Ascending aorta (tissue), 2 donors: Measurements from ENCODE around the gene TMEM213. TPM values are rescaled to one million over a fixed set of nuclear protein-coding genes. Genes with fewer than 3 reads are reported as not detected.

Experiments used
- DNase-seq, 2 donors: peaks; one replicate each; pipeline ENCODE4 v3.0.0-alpha.2; 2019; ENCODE audit warnings: low spot score in 2 of 2
- H3K27ac ChIP-seq, 2 donors: fragments of 200-600 bp; sonication (generic); one replicate each; pipeline ENCODE4 v1.5.1; 2016 to 2017; ENCODE audit warnings: mild to moderate bottlenecking in 1 of 2
- H3K27me3 ChIP-seq: fragments of 200-600 bp; sonication (generic); one replicate; pipeline ENCODE4 v1.5.1; 2017
- H3K36me3 ChIP-seq, 2 donors: fragments of 200-600 bp; sonication (generic); one replicate each; pipeline ENCODE4 v1.5.1; 2016
- H3K4me1 ChIP-seq, 2 donors: fragments of 200-600 bp; sonication (generic); one replicate each; pipeline ENCODE4 v1.5.1; 2016 to 2017; ENCODE audit warnings: mild to moderate bottlenecking in 1 of 2
- H3K4me3 ChIP-seq, 2 donors: fragments of 200-600 bp; sonication (generic); one replicate each; pipeline ENCODE4 v1.5.1; 2016 to 2017; ENCODE audit warnings: mild to moderate bottlenecking in 1 of 2
- H3K9me3 ChIP-seq, 2 donors: fragments of 200-600 bp; sonication (generic); one replicate each; pipeline ENCODE4 v1.5.1; 2016
- intact Hi-C: fragments of 100-400 bp; cut with DNase I; formaldehyde crosslinking; loops from one replicate; pipeline ENCODE4 v1.15.1; 2023
- total RNA-seq: library from RNA; depleted of rRNA; stranded (reverse); fragments of >200 nt; gene quantifications from one replicate; pipeline ENCODE4 v1.1.0, GENCODE V29; 2016
- TF ChIP-seq, protein P1 (sequence below), 3 experiments: fragments of 200-600 bp in 2 of 3; fragments of 450-650 bp in 1 of 3; sonication (generic) in 2 of 3; IDR thresholded peaks; one replicate each; pipeline ENCODE4 v1.5.1; 2016 to 2019; ENCODE audit warnings: antibody characterized with exemption in 3 of 3, mild to moderate bottlenecking in 1 of 3, moderate library complexity in 1 of 3

The TMEM213 gene
- total RNA-seq, 1 donor from 2014 or later = not detected

DNA sequence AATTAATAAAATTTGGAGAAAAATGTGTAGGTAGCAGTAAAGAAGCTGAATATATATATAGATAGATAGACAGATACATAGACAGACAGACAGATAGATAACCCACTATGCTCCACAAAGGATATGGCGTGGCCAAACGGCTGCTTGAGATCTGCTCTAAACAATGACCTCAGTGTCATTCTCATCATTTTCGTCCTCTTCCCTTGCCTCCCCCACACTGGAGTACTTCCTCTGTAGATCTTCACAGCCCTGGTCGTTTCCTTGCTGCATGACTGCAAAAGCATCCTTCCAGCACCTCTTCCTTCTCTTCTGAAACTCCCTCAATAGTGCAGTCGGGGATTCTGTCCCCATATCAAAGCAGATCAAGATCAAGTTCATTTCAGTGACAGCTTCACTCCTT, 35.8 kb downstream of the TMEM213 start:
- H3K9me3 ChIP-seq = no peaks in the 10 kb centered on the region
- no peaks in the 10 kb centered on the region for H3K27me3 ChIP-seq
- no peaks in the 10 kb centered on the region for H3K36me3 ChIP-seq
- H3K4me1 ChIP-seq = no peaks in the 10 kb centered on the region
- H3K4me3 ChIP-seq = no peak overlapping the region
- TF ChIP-seq, protein P1, sequence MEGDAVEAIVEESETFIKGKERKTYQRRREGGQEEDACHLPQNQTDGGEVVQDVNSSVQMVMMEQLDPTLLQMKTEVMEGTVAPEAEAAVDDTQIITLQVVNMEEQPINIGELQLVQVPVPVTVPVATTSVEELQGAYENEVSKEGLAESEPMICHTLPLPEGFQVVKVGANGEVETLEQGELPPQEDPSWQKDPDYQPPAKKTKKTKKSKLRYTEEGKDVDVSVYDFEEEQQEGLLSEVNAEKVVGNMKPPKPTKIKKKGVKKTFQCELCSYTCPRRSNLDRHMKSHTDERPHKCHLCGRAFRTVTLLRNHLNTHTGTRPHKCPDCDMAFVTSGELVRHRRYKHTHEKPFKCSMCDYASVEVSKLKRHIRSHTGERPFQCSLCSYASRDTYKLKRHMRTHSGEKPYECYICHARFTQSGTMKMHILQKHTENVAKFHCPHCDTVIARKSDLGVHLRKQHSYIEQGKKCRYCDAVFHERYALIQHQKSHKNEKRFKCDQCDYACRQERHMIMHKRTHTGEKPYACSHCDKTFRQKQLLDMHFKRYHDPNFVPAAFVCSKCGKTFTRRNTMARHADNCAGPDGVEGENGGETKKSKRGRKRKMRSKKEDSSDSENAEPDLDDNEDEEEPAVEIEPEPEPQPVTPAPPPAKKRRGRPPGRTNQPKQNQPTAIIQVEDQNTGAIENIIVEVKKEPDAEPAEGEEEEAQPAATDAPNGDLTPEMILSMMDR (IDR thresholded peaks at IDR 0.05) = no peak
- H3K27ac ChIP-seq = no peak overlapping the region
- no peak for DNase-seq
- intact Hi-C loops = no loop called here

DNA sequence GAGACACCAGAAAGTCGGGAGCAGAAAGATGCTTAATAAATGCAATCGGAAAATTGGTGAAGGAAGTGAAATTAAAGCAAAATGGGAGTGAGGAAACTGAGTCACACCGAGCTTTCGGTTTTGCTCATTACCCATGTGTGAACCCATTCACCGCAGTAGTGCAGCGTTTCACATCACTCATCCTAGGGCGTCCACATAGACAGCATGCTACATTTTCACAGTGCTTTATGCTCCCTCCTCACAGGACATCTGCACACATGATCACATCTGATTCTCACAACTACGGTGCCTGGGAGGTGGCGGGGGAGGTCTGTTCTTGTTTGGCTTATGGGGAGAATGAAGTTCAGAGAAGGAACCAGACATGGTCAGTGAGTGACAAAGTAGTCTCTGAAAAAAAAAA, 36.8 kb downstream of the TMEM213 start:
- Histone ChIP-seq H3K27me3 (no peaks in the 10 kb centered on the region), H3K27ac (no peak overlapping the region), H3K36me3 (no peaks in the 10 kb centered on the region), H3K9me3 (no peaks in the 10 kb centered on the region), H3K4me3 (no peak overlapping the region), H3K4me1 (no peaks in the 10 kb centered on the region)
- no peak for DNase-seq
- TF ChIP-seq, protein P1 (IDR thresholded peaks at IDR 0.05) = no peak
- intact Hi-C loops = no loop called here

DNA sequence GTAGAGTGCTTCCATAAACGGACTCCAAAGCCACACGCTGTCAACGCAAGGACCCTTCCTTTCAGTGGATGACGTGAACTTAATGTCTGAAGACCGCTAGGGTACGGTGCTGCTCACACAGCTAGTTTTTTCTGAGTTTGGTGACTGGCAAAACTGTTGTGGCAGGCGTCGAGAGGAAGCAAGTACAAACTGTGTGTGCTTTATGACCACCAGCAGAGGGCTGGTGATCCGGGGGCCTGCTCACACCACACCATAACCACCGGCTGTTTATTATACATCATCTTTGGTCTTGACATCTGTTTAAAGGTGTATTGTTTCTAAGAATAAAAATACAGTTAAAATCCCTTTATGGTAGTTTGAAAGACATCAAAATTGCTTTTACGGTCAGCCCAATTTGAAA, 37.3 kb downstream of the TMEM213 start:
- intact Hi-C loops = no loop called here
- TF ChIP-seq, protein P1 (IDR thresholded peaks at IDR 0.05) = no peak
- no peaks in the 10 kb centered on the region for H3K9me3 ChIP-seq
- no peaks in the 10 kb centered on the region for H3K27me3 ChIP-seq
- no peak overlapping the region for H3K27ac ChIP-seq
- H3K4me3 ChIP-seq = no peak overlapping the region
- no peaks in the 10 kb centered on the region for H3K36me3 ChIP-seq
- no peak for DNase-seq
- no peaks in the 10 kb centered on the region for H3K4me1 ChIP-seq

DNA sequence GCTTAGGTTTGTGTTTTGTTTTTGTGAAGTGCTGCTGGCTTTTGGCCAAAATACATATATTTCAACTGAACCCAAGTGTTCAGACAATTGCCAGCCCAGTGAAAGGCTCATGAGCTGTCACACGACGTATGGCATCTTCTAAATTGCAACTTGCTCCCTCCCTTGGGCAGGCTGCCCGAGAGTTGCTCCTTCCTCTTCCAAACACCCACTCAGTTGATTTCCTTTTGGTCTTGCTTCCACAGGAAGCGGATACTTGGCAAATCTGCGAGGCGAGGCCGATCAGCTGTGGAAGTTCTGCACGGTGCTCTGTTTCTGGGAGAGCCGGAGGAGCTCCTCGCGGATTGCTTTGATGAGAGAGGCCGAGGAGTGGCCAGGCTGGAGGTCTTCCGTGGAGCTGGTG, 39.8 kb downstream of the TMEM213 start:
- intact Hi-C loops = no loop called here
- Histone ChIP-seq H3K4me1 (no peaks in the 10 kb centered on the region), H3K27me3 (no peaks in the 10 kb centered on the region), H3K9me3 (no peaks in the 10 kb centered on the region), H3K27ac (no peak overlapping the region), H3K36me3 (no peaks in the 10 kb centered on the region), H3K4me3 (no peak overlapping the region)
- TF ChIP-seq, protein P1 (IDR thresholded peaks at IDR 0.05) = no peak
- DNase-seq = no peak

DNA sequence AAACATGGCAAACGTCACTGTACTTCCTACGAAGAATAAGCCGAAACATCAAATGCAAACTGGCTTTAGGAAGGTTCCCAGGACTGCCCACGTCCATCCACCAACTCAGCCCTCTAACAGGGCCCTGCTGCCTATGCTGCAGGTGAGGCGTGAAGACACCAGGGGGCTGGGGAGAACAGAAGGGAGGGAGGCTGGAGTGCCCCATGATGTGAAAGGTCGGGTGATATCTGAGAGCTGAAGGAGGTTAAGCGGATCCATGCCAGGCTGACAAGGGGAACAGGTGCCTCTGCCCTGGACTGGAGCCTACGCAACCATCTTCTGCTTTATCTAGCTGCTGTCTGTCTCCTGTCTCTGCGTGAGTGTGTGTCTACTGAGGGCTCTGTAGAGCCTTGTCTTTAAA, 40.4 kb downstream of the TMEM213 start:
- intact Hi-C loops = no loop called here
- no peaks in the 10 kb centered on the region for H3K36me3 ChIP-seq
- H3K27ac ChIP-seq = no peak overlapping the region
- no peaks in the 10 kb centered on the region for H3K9me3 ChIP-seq
- no peak overlapping the region for H3K4me3 ChIP-seq
- no peaks in the 10 kb centered on the region for H3K27me3 ChIP-seq
- DNase-seq = no peak
- no peaks in the 10 kb centered on the region for H3K4me1 ChIP-seq
- TF ChIP-seq, protein P1 (IDR thresholded peaks at IDR 0.05) = no peak

DNA sequence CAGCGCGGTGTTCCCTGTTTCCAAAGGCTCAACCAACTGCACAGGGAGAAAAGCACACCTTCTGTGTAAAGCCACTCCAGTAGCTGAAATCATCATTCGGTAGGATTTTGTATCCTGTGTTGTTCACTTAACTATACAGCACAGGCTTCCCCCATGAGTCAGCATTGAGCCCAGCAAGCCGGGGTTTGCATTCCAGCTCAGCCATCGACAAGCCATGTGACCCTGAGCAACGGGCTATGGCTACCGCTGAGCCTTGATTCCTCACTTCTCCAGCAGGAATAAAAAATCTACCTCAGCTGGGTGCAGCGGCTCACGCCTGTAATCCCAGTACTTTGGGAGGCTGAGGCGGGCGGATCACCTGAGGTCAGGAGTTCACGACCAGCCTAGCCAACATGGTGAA, 44.3 kb downstream of the TMEM213 start:
- H3K27me3 ChIP-seq = no peaks in the 10 kb centered on the region

More for the DNA sequence above, 44.3 kb downstream of the TMEM213 start:
- H3K4me1 ChIP-seq = no peaks in the 10 kb centered on the region
- TF ChIP-seq, protein P1 (IDR thresholded peaks at IDR 0.05) = no peak
- intact Hi-C loops = no loop called here
- no peak overlapping the region for H3K4me3 ChIP-seq
- no peak overlapping the region for H3K27ac ChIP-seq
- DNase-seq = no peak
- no peaks in the 10 kb centered on the region for H3K9me3 ChIP-seq
- no peaks in the 10 kb centered on the region for H3K36me3 ChIP-seq
